Stomach smooth muscle (tissue), 2 donors: ENCODE results near the gene TMEM117.
"Not testable (repeated sequence)": the region's sequence is repeated elsewhere in the genome, so short reads cannot be mapped to it uniquely, and the experiment has no call there.

Experiments
- H3K27ac ChIP-seq: one replicate; pipeline ENCODE4 v1.7.0; 2013; ENCODE audit warnings: mild to moderate bottlenecking, low read length, inconsistent platforms
- H3K27me3 ChIP-seq, 2 donors: one replicate each; pipeline ENCODE4 v1.7.0; 2013; ENCODE audit warnings: low read length in 2 of 2; ENCODE audit not compliant: insufficient read depth in 2 of 2, control insufficient read depth in 1 of 2
- H3K36me3 ChIP-seq, 2 donors: one replicate each; pipeline ENCODE4 v1.7.0; 2013; ENCODE audit warnings: low read length in 2 of 2; ENCODE audit not compliant: control insufficient read depth in 2 of 2, insufficient read depth in 2 of 2
- H3K4me1 ChIP-seq: one replicate; pipeline ENCODE4 v1.7.0; 2013; ENCODE audit warnings: low read length; ENCODE audit not compliant: control insufficient read depth, insufficient read depth
- H3K4me3 ChIP-seq, 2 donors: one replicate each; pipeline ENCODE4 v1.7.0; 2013; ENCODE audit warnings: low read length in 2 of 2
- H3K9ac ChIP-seq, 2 donors: one replicate each; pipeline ENCODE4 v1.7.0; 2013; ENCODE audit warnings: low read length in 2 of 2, mild to moderate bottlenecking in 1 of 2
- H3K9me3 ChIP-seq, 2 donors: one replicate each; pipeline ENCODE4 v1.7.0; 2013; ENCODE audit warnings: low read length in 2 of 2; ENCODE audit not compliant: control insufficient read depth in 2 of 2
- donor health status: healthy.
- donor health status: Pancreatic carcinoma.

Gene TMEM117

GRCh38 chr12:44019118-44019517 lies 183.2 kb downstream of the TMEM117 start:
- Histone ChIP-seq H3K9me3 (no peaks in the 10 kb centered on the region), H3K27me3 (no peaks in the 10 kb centered on the region), H3K4me1 (no peaks in the 10 kb centered on the region), H3K27ac (no peak overlapping the region), H3K4me3 (no peak overlapping the region), H3K9ac (no peak overlapping the region), H3K36me3 (no peaks in the 10 kb centered on the region)

- H3K36me3 ChIP-seq = no peaks in the 10 kb centered on the region
- no peak overlapping the region for H3K4me3 ChIP-seq
- H3K4me1 ChIP-seq = no peaks in the 10 kb centered on the region
- no peaks in the 10 kb centered on the region for H3K27me3 ChIP-seq
- no peak overlapping the region for H3K27ac ChIP-seq
- no peaks in the 10 kb centered on the region for H3K9me3 ChIP-seq
- no peak overlapping the region for H3K9ac ChIP-seq
Measured at GRCh38 chr12:44020555-44020954, 184.7 kb downstream of the TMEM117 start.

GRCh38 chr12:44021471-44021971 lies 185.6 kb downstream of the TMEM117 start:
- Histone ChIP-seq H3K27me3 (no peaks in the 10 kb centered on the region), H3K4me3 (no peak overlapping the region), H3K27ac (no peak overlapping the region), H3K9ac (no peak overlapping the region), H3K9me3 (no peaks in the 10 kb centered on the region), H3K4me1 (no peaks in the 10 kb centered on the region), H3K36me3 (no peaks in the 10 kb centered on the region)

- no peaks in the 10 kb centered on the region for H3K9me3 ChIP-seq
- H3K9ac ChIP-seq = no peak overlapping the region
- no peaks in the 10 kb centered on the region for H3K27me3 ChIP-seq
- H3K4me1 ChIP-seq = no peaks in the 10 kb centered on the region
- H3K4me3 ChIP-seq = no peak overlapping the region
- H3K36me3 ChIP-seq = no peaks in the 10 kb centered on the region
- no peak overlapping the region for H3K27ac ChIP-seq
Measured at GRCh38 chr12:44025499-44025898, 189.6 kb downstream of the TMEM117 start.

- Histone ChIP-seq H3K27ac (no peak overlapping the region), H3K9ac (no peak overlapping the region)
Measured at GRCh38 chr12:44026046-44026445, 190.2 kb downstream of the TMEM117 start.

GRCh38 chr12:44026926-44027325 lies 191.0 kb downstream of the TMEM117 start:
- not testable (repeated sequence) for H3K36me3 ChIP-seq, H3K4me1 ChIP-seq, H3K27ac ChIP-seq, H3K9ac ChIP-seq, H3K4me3 ChIP-seq, H3K27me3 ChIP-seq, H3K9me3 ChIP-seq

More at GRCh38 chr12:44026046-44026445, 190.2 kb downstream of the TMEM117 start:
- Histone ChIP-seq H3K27me3 (no peaks in the 10 kb centered on the region), H3K9me3 (no peaks in the 10 kb centered on the region), H3K4me1 (no peaks in the 10 kb centered on the region), H3K4me3 (no peak overlapping the region), H3K36me3 (no peaks in the 10 kb centered on the region)

- Histone ChIP-seq H3K9me3 (no peaks in the 10 kb centered on the region), H3K4me1 (no peaks in the 10 kb centered on the region), H3K27me3 (no peaks in the 10 kb centered on the region), H3K27ac (no peak overlapping the region), H3K4me3 (no peak overlapping the region), H3K36me3 (no peaks in the 10 kb centered on the region), H3K9ac (no peak overlapping the region)
Measured at GRCh38 chr12:44029194-44029593, 193.3 kb downstream of the TMEM117 start.

GRCh38 chr12:44031472-44032185 lies 195.7 kb downstream of the TMEM117 start:
- Histone ChIP-seq H3K9me3 (no peaks in the 10 kb centered on the region), H3K4me3 (no peak overlapping the region), H3K4me1 (no peaks in the 10 kb centered on the region)

GRCh38 chr12:44034906-44035305 lies 199.0 kb downstream of the TMEM117 start:
- Histone ChIP-seq H3K27me3 (no peaks in the 10 kb centered on the region), H3K4me1 (no peaks in the 10 kb centered on the region), H3K36me3 (no peaks in the 10 kb centered on the region), H3K9ac (no peak overlapping the region), H3K27ac (no peak overlapping the region), H3K9me3 (no peaks in the 10 kb centered on the region), H3K4me3 (no peak overlapping the region)

More at GRCh38 chr12:44031472-44032185, 195.7 kb downstream of the TMEM117 start:
- no peaks in the 10 kb centered on the region for H3K27me3 ChIP-seq
- no peak overlapping the region for H3K9ac ChIP-seq
- H3K27ac ChIP-seq = no peak overlapping the region
- no peaks in the 10 kb centered on the region for H3K36me3 ChIP-seq

- Histone ChIP-seq H3K9ac (no peak overlapping the region), H3K36me3 (no peaks in the 10 kb centered on the region), H3K4me3 (no peak overlapping the region), H3K27me3 (no peaks in the 10 kb centered on the region), H3K4me1 (no peaks in the 10 kb centered on the region), H3K27ac (no peak overlapping the region), H3K9me3 (no peaks in the 10 kb centered on the region)
Measured at GRCh38 chr12:44036875-44037443, 201.1 kb downstream of the TMEM117 start.

GRCh38 chr12:44038411-44038810 lies 202.5 kb downstream of the TMEM117 start:
- no peak overlapping the region for H3K27ac ChIP-seq
- H3K4me1 ChIP-seq = no peaks in the 10 kb centered on the region
- no peaks in the 10 kb centered on the region for H3K9me3 ChIP-seq

More at GRCh38 chr12:44038411-44038810, 202.5 kb downstream of the TMEM117 start:
- no peak overlapping the region for H3K9ac ChIP-seq
- no peaks in the 10 kb centered on the region for H3K36me3 ChIP-seq
- H3K4me3 ChIP-seq = no peak overlapping the region
- no peaks in the 10 kb centered on the region for H3K27me3 ChIP-seq
